IMR-90 (cell line): ENCODE measurements around the gene ATP10A. TPM values are rescaled to one million over a fixed set of nuclear protein-coding genes. Genes with fewer than 3 reads are reported as not detected.

Experiments used
- ATAC-seq: fragments of 200-7000 bp; cut with Tn5 transposase; 2 replicates; pipeline ENCODE4 v1.9.1; 2020; ENCODE audit warnings: low read depth, mild to moderate bottlenecking, moderate library complexity
- BruUV-seq: library from RNA; stranded (reverse); fragments of 400-500 nt; replicated peaks from 2 replicates; lab custom pipeline; 2021; lab: Mats Ljungman, UMichigan
- CTCF ChIA-PET: fragments of 300-600 bp; formaldehyde crosslinking; extraction: SDS; loops from one replicate; lab custom pipeline; 2021; ENCODE audit warnings: antibody characterized with exemption; lab: Yijun Ruan, JAX
- POLR2A ChIA-PET: fragments of 300-600 bp; sonication (Branson Sonifier 250); formaldehyde crosslinking; loops from one replicate; lab custom pipeline; 2022; ENCODE audit warnings: antibody characterized with exemption; ENCODE audit not compliant: unreplicated experiment; lab: Charles Lee
- DNase-seq: peaks from one replicate; pipeline ENCODE4 v3.0.0; 2013
- H2AFZ ChIP-seq: replicated peaks from 2 replicates; pipeline ENCODE3; 2013; ENCODE audit warnings: low read length, mild to moderate bottlenecking; ENCODE audit not compliant: poor library complexity
- H2AK5ac ChIP-seq: 2 replicates; pipeline ENCODE4 v1.6.1; 2013; ENCODE audit warnings: low read depth, low read length, inconsistent platforms
- H2AK9ac ChIP-seq: replicated peaks from 2 replicates; pipeline ENCODE3; 2013; ENCODE audit warnings: mild to moderate bottlenecking, low read depth, low read length, moderate library complexity; ENCODE audit not compliant: poor library complexity
- H2BK120ac ChIP-seq: 2 replicates; pipeline ENCODE4 v1.6.1; 2013; ENCODE audit warnings: low read depth, low read length, inconsistent platforms
- H2BK15ac ChIP-seq: 3 replicates; pipeline ENCODE4 v1.6.1; 2013; ENCODE audit warnings: low read depth, low read length, inconsistent platforms
- H2BK20ac ChIP-seq: 2 replicates; pipeline ENCODE4 v1.6.1; 2013; ENCODE audit warnings: low read depth, mild to moderate bottlenecking, inconsistent platforms, low read length, moderate library complexity
- H2BK5ac ChIP-seq: 2 replicates; pipeline ENCODE4 v1.6.1; 2013; ENCODE audit warnings: mild to moderate bottlenecking, low read depth, low read length, inconsistent platforms; ENCODE audit not compliant: poor library complexity, severe bottlenecking
- H3K14ac ChIP-seq: replicated peaks from 2 replicates; pipeline ENCODE4 v1.6.1; 2013; ENCODE audit warnings: low read depth, low read length, inconsistent platforms
- H3K18ac ChIP-seq: 2 replicates; pipeline ENCODE4 v1.6.1; 2013; ENCODE audit warnings: low read depth, low read length, control low read depth
- H3K23ac ChIP-seq: 2 replicates; pipeline ENCODE4 v1.6.1; 2013; ENCODE audit warnings: low read depth, low read length, inconsistent platforms
- H3K27ac ChIP-seq: 2 replicates; pipeline ENCODE4 v1.5.1; 2013; ENCODE audit warnings: mild to moderate bottlenecking, control low read depth, low read length; ENCODE audit not compliant: insufficient read depth
- H3K27me3 ChIP-seq: 2 replicates; pipeline ENCODE4 v1.6.1; 2013; ENCODE audit warnings: low read length; ENCODE audit not compliant: control insufficient read depth, insufficient read depth
- H3K36me3 ChIP-seq: 2 replicates; pipeline ENCODE4 v1.6.1; 2013; ENCODE audit warnings: low read length, mixed read lengths; ENCODE audit not compliant: control insufficient read depth, insufficient read depth
- H3K4ac ChIP-seq: 2 replicates; pipeline ENCODE4 v1.6.1; 2013; ENCODE audit warnings: low read depth, low read length, inconsistent platforms
- H3K4me1 ChIP-seq: 2 replicates; pipeline ENCODE4 v1.6.1; 2013; ENCODE audit warnings: low read length, mixed read lengths; ENCODE audit not compliant: control insufficient read depth, insufficient read depth
- H3K4me2 ChIP-seq: 2 replicates; pipeline ENCODE4 v1.6.1; 2013; ENCODE audit warnings: low read depth, mild to moderate bottlenecking, control low read depth, low read length, moderate library complexity
- H3K4me3 ChIP-seq: 2 replicates; pipeline ENCODE4 v1.5.1; 2013; ENCODE audit warnings: low read depth, mild to moderate bottlenecking, control low read depth, low read length, moderate library complexity; ENCODE audit not compliant: insufficient read depth
- H3K56ac ChIP-seq: 2 replicates; pipeline ENCODE4 v1.6.1; 2013; ENCODE audit warnings: low read length, inconsistent platforms; ENCODE audit not compliant: insufficient read depth; ENCODE audit errors: extremely low read depth
- H3K79me1 ChIP-seq, 2 experiments: 2 replicates each; pipeline ENCODE4 v1.6.1; 2013; ENCODE audit warnings: low read length in 2 of 2, inconsistent platforms in 1 of 2, low read depth in 1 of 2
- H3K9ac ChIP-seq: 2 replicates; pipeline ENCODE4 v1.6.1; 2013; ENCODE audit warnings: low read depth, low read length, control low read depth
- H3K9me1 ChIP-seq: 2 replicates; pipeline ENCODE4 v1.6.1; 2013; ENCODE audit warnings: low read length, inconsistent platforms; ENCODE audit not compliant: insufficient read depth
- H3K9me3 ChIP-seq: 2 replicates; pipeline ENCODE4 v1.6.1; 2013; ENCODE audit warnings: low read length; ENCODE audit not compliant: control insufficient read depth, insufficient read depth
- H4K20me1 ChIP-seq: 2 replicates; pipeline ENCODE4 v1.6.1; 2013; ENCODE audit warnings: low read length, inconsistent platforms; ENCODE audit not compliant: insufficient read depth
- H4K5ac ChIP-seq: 2 replicates; pipeline ENCODE4 v1.6.1; 2013; ENCODE audit warnings: mild to moderate bottlenecking, low read depth, low read length, control low read depth
- H4K8ac ChIP-seq, 2 experiments: 2 replicates each; pipeline ENCODE4 v1.6.1; 2013; ENCODE audit warnings: low read depth in 2 of 2, low read length in 2 of 2, control low read depth in 1 of 2, inconsistent platforms in 1 of 2
- H4K91ac ChIP-seq: 2 replicates; pipeline ENCODE4 v1.6.1; 2013; ENCODE audit warnings: low read depth, low read length, inconsistent platforms; ENCODE audit not compliant: insufficient read depth
- BHLHE40 ChIP-seq: fragments of 150-350 bp; IDR thresholded peaks from 2 replicates; pipeline ENCODE4 v1.6.1; 2016; ENCODE audit warnings: mild to moderate bottlenecking, low read depth, low read length
- CTCF ChIP-seq: conservative IDR thresholded peaks from 2 replicates; pipeline ENCODE4 v1.5.1; 2012; ENCODE audit warnings: mild to moderate bottlenecking, low read depth, low read length, improper control_type of control experiment
- ELK1 ChIP-seq: fragments of 150-350 bp; IDR thresholded peaks from 2 replicates; pipeline ENCODE4 v1.6.1; 2016; ENCODE audit warnings: low read depth, mild to moderate bottlenecking, low read length, moderate library complexity, borderline replicate concordance
- FOS ChIP-seq: fragments of 150-350 bp; IDR thresholded peaks from 2 replicates; pipeline ENCODE4 v1.6.1; 2016; ENCODE audit warnings: low read depth, low read length
- MAFK ChIP-seq: IDR thresholded peaks from 2 replicates; pipeline ENCODE4 v1.6.1; 2012; ENCODE audit warnings: low read depth, low read length, improper control_type of control experiment
- MAZ ChIP-seq: IDR thresholded peaks from 2 replicates; pipeline ENCODE4 v1.6.1; 2012; ENCODE audit warnings: low read depth, mild to moderate bottlenecking, low read length, improper control_type of control experiment, moderate library complexity, borderline replicate concordance
- MXI1 ChIP-seq: IDR thresholded peaks from 2 replicates; pipeline ENCODE4 v1.6.1; 2012; ENCODE audit warnings: low read depth, mild to moderate bottlenecking, low read length, moderate library complexity, borderline replicate concordance
- POLR2A ChIP-seq: IDR thresholded peaks from 2 replicates; pipeline ENCODE4 v1.6.1; 2012; ENCODE audit warnings: mild to moderate bottlenecking, low read depth, low read length
- RCOR1 ChIP-seq: IDR thresholded peaks from 2 replicates; pipeline ENCODE4 v1.6.1; 2012; ENCODE audit warnings: mild to moderate bottlenecking, low read length, improper control_type of control experiment; ENCODE audit not compliant: insufficient replicate concordance
- RFX5 ChIP-seq: IDR thresholded peaks from 2 replicates; pipeline ENCODE4 v1.8.0; 2012; ENCODE audit warnings: low read depth, mild to moderate bottlenecking, low read length, moderate library complexity
- USF2 ChIP-seq: fragments of 150-350 bp; IDR thresholded peaks from 2 replicates; pipeline ENCODE4 v1.6.1; 2017; ENCODE audit warnings: mild to moderate bottlenecking, antibody characterized with exemption, low read length, low read depth
- WGBS, 2 experiments: methylation state at CpG; one replicate each; pipeline versions ENCODE4 v1.1.5 to v1.1.7; 2013; ENCODE audit warnings: missing lambda C conversion rate in 2 of 2; ENCODE audit not compliant: insufficient read length in 1 of 2; ENCODE audit errors: extremely low coverage in 2 of 2; 5-methylcytosine and 5-hydroxymethylcytosine counted together
- dilution Hi-C: fragments of 300-500 bp; cut with HindIII; formaldehyde crosslinking; loops from one replicate; pipeline ENCODE4 v1.14.3; 2018; ENCODE audit warnings: low sequenced_read_pairs; ENCODE audit not compliant: unreplicated experiment
- in situ Hi-C: fragments of 300-500 bp; cut with MboI; formaldehyde crosslinking; loops from 3 replicates; pipeline ENCODE4 v1.14.3; 2019; ENCODE audit warnings: low sequenced_read_pairs, inconsistent platforms, mixed read lengths
- intact Hi-C: fragments of 100-400 bp; cut with micrococcal nuclease; formaldehyde crosslinking; loops from 2 replicates; pipeline ENCODE4 v1.10.0; 2022
- polyA plus RNA-seq, 3 experiments: library from polyadenylated mRNA; depleted of rRNA; stranded (reverse); fragments of >200 nt; gene quantifications; 2 replicates each; pipeline ENCODE4 v1.2.3, GENCODE V29; 2012; ENCODE audit warnings: low replicate concordance in 1 of 3
- total RNA-seq: library from RNA; depleted of rRNA; stranded (reverse); fragments of >200 nt; gene quantifications from 2 replicates; pipeline ENCODE4 v1.2.3, GENCODE V29; 2012

Gene ATP10A
- total and polyA plus RNA-seq, 2 of the 4 experiments (the other 2 are of a cell fraction) = 13.8 to 16.0 TPM

- dilution Hi-C loops (no loop called here), in situ Hi-C loops (no loop called here), intact Hi-C loops (no loop called here)
- DNase-seq (no peak), ATAC-seq (no peak)
- Histone ChIP-seq H3K18ac (no peak overlapping the region), H4K5ac (no peak overlapping the region), H3K23ac (no peak overlapping the region), H3K79me1 (no peaks in the 10 kb centered on the region), H3K27ac (no peak overlapping the region), H4K20me1 (no peaks in the 10 kb centered on the region), H3K4me1 (peaks cover 3% of the 10 kb centered on the region; the same call in 1 of the 2 replicates), H3K9me1 (no peaks in the 10 kb centered on the region), H3K9me3 (no peaks in the 10 kb centered on the region), H2BK120ac (no peak overlapping the region), H2AK5ac (no peak overlapping the region), H3K4ac (no peak overlapping the region), H3K14ac (no peak overlapping the region), H3K4me3 (no peak overlapping the region), H3K4me2 (no peak overlapping the region), H3K9ac (no peak overlapping the region), H2AK9ac (no peak overlapping the region), H2AFZ (no peak overlapping the region), H2BK15ac (no peak overlapping the region), H3K27me3 (no peaks in the 10 kb centered on the region; the same call in 1 of the 2 replicates), H3K36me3 (no peaks in the 10 kb centered on the region), H3K56ac (no peak overlapping the region), H2BK20ac (no peak overlapping the region), H2BK5ac (no peak overlapping the region), H4K8ac (no peak overlapping the region), H4K91ac (no peak overlapping the region)
- no CpG with 5 or more reads among the region's 5 CpGs for WGBS, 2 experiments
- no TSS peak for BruUV-seq
- POLR2A ChIA-PET = no interaction called here
- no peak for TF ChIP-seq USF2
- TF ChIP-seq CTCF = no peak
- no peak for TF ChIP-seq FOS
- no peak for TF ChIP-seq MAZ
- no peak for TF ChIP-seq MXI1
- no peak for TF ChIP-seq ELK1
- TF ChIP-seq MAFK = no peak
- no peak for TF ChIP-seq RCOR1
- no peak for TF ChIP-seq POLR2A
- no peak for TF ChIP-seq RFX5
- TF ChIP-seq BHLHE40 = no peak
- CTCF ChIA-PET = interaction anchor here (0.6 kb wide), 1 partner anchor 347 kb away, joined by 3 read pairs; no protein-coding TSS in a partner anchor
Observed at GRCh38 chr15:25640381-25640780, 222.7 kb downstream of the ATP10A start.
